Measurements from ENCODE around the gene CAPN12. TPM values are rescaled to one million over a fixed set of nuclear protein-coding genes. Genes with fewer than 3 reads are reported as not detected.
"Not testable (repeated sequence)": the region's sequence is repeated elsewhere in the genome, so short reads cannot be mapped to it uniquely, and the experiment has no call there.

CAPN12 gene
- total RNA-seq, 2 donors from 2014 or later, result 1.9 to 2.9 TPM

DNA sequence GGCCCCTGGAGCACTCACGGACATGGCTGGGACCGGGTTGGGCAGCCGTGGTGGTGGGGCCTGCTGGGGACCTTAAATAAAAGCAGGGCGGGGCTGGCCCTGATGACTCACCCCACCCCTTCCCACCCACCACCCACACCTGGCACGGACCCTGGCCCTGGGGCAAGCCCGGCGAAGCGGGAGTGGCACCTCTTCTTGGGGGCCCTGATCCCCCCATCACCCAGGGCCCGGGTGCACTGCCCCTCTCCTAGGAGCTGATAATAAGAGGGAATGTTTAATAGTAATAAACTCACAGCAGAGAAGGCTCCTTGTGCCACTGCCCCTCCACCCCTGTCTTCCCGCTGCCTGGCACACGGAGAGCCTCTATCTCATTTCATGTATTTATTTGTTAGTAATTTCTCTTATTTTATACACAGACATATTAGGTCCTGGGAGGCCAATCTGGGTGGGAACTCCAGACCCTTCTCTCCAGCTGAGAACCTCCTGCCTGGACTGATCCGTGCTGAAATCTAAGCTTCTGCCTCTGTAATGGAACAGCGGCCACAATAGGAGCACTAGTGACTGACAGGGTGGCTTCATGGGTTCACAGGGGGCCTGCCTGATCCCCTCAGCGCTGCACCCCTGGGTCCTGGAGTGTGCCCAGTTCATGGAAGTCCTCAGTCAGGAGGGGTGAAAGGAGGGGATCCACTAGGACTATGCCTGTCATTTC is 29.3 kb upstream of the CAPN12 start, which contains the start of gene LGALS7:
Gene LGALS7, minus strand, starts transcription at position 49 of the 709 bp plus-strand sequence. Its CDS starts 25 bp downstream, at position 24.
- no peak for DNase-seq (ENCODE audit: low spot score)
- intact Hi-C loops (cut with DNase I), result no loop called here

DNA sequence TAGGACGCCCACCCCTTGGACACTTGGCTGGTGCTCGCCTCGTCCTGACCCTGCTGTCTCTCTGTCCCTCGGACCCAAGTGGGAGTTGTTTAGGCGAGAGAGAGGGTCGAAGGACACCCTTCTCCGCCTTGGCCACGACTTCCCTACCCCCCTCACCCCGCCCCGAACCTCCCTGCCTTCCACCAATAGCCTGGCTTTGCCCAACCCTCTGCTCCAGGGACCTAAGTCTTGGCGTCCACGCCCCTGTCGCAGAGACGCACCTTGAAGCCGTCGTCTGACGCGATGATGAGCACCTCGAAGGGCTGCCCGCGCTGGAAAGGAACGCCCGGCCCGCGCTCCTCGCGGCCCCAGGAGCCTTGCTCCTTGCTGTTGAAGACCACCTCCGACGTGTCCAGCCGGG is 27.3 kb upstream of the CAPN12 start:
- DNase-seq (ENCODE audit: low spot score); intact Hi-C loops (cut with DNase I): not testable (repeated sequence)

DNA sequence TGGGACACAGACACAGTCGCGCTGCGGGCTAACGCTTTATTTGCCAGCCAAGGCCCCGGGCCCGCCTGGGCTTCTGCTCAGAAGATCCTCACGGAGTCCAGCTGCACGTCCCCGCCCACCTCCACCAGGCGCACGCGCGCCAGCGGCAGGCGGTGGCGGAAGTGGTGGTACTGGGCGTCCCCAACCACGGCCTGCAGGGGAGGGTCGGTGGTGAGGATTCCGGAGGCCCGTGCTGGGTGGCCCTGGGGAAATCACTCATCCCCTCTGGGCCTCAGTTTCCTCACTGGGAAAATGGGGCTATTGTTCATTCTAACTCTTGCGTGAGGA is 26.6 kb upstream of the CAPN12 start:
- intact Hi-C loops (cut with DNase I), result not testable (repeated sequence)

DNA sequence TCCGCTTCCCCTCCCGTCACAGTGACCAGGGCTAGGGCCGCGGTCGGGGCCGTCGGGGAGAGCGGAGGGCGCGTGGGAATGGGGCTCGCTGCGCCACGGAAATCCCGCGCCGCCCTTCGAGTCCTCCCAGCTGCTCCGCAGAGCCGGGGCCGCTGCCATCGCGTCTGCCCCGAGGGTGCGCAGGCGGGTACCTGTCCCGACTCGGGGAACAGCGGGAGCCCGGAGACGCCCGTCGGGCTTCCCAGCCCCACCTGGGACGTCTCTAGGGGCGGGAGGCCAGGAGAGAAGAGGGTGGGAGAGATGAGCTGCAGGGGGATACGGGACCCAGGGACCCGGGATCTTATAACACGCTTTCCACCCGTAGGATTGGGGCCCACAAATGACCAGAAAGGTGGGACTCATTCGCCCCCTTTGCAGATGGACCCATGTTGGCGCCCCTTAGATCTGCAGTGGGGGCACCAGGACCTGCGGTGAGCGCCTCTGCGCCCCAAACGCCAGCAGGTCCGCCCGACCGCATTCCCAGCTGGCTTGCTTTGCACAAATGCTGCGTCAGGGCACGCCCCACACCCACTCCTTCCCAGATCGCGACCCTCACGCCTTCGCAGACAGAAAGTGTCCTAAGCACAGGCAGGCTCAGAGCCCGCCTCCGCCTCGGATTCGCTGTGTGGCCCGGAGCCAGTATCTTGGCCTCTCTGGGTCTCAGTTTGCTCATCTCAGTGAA is 26.1 kb upstream of the CAPN12 start:
- DNase-seq (ENCODE audit: low spot score); intact Hi-C loops (cut with DNase I): not testable (repeated sequence)

More for the DNA sequence above, 26.6 kb upstream of the CAPN12 start:
- not testable (repeated sequence) for DNase-seq (ENCODE audit: low spot score)

DNA sequence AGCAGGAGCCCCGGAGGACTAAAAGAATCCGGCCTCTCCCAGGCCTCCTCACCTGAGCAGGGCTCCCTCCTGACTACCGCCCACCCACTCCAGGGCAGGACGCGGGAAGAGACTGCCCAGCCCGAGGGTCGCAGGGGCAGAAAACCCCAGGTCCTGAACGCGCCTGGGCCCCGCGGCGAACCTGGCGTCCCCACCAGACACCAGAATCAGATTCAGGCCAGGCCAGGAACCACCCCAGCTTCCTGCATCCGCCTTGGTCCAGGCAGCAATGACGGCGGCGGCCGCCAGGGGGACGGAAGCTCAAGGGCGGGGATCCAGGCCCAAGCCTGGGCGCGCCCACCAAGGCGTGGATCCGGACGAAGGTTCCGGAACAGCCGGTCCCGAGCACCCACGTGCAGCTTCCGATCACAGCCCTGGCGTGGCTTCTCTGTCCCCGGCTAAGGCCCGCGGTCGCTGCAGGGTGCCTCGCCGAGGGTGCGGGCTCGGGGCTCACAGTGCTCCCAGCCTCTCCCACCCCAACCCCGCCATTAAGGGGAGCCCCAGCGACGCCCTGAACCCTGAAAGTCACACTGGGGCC is 25.4 kb upstream of the CAPN12 start:
- peak; percentile 98 for DNase-seq (ENCODE audit: low spot score)
- intact Hi-C loops (cut with DNase I), result no loop called here

DNA sequence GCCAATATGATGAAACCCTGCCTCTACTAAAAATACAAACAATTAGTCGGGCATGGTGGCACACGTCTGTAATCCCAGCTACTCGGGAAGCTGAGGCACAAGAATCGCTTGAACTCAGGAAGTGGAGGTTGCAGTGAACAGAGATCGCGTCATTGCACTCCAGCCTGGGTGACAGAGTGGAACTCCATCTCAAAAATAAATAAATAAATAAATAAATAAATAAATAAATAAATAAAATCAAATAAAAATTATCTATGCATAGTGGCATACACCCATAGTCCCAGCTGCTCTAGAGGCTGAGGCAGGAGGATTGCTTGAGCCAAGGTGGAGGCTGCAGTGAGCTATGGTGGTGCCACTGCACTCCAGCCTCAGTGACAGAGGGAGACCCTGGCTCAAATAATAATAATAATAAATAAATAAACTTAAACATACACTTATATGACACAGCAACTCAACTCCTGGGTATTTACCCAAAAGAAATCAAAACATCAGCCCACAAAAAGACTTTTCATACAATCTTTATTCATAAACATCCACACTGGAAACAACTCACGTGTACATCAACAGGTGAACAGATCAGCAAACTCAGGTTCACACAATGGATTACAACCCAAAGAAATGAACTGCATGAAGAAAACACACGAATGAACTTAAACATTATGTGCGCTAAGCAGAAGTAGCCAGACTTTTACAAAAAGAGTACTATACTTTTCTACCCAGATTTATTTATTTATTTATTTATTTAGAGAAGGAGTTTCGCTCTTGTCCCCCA is 22.2 kb upstream of the CAPN12 start:
- DNase-seq (ENCODE audit: low spot score), result no peak
- intact Hi-C loops (cut with DNase I), result no loop called here

DNA sequence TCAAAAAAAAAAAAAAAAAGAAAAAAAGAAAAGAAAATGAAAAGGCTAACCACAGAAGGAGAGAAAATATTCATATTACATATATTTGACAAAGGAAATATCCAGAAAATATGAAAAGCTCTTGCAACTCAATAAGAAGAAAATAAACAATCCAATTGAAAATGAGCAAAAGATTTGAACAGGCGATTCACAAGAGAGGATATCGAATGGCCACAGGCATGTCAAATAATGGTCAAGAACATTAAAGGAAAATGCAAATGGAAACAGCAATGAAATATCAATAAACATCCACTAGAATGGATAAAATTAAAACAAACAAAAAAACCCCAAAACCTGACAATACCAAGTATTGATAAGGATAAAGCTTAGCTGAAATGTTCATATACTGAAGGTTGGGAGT is 20.9 kb upstream of the CAPN12 start:
- intact Hi-C loops (cut with DNase I), result no loop called here
- no peak for DNase-seq (ENCODE audit: low spot score)

DNA sequence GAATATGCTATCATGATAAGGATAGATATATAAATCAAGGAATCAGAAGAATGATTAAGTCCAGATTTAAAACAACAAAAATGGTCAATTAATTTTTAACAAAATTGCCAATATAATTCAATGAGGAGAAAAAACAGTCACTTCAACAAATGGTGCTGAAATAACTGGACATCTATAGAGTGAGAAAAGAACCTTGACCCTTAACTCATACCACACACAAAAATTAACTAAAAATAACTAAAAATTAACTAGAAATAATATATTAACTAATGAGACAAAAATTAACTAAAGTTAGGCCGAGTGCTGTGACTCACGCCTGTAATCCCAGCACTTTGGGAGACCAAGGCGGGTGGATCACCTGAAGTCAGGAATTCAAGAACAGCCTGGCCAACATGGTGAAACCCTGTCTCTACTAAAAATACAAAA is 19.5 kb upstream of the CAPN12 start:
- intact Hi-C loops (cut with DNase I), result no loop called here

DNA sequence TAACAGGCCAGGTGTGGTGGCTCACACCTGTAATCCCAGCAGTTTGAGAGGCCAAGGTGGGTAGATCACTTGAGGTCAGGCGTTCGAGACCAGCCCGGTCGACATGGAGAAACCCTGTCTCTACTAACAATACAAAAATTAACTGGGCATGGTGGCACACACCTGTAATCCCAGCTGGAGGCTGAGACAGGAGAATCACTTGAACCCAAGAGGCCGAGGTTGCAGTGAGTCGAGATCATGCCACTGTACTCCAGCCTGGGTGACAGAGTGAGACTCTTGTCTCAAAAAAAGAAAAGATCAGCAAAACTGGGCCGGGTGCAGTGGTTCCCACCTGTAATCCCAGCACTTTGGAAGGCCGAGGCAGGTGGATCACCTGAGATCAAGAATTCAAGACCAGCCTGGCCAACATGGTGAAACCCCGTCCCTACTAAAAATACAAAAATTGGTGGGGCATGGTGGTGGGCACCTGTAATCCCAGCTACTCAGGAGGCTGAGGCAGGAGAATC is 17.7 kb upstream of the CAPN12 start:
- intact Hi-C loops (cut with DNase I); DNase-seq (ENCODE audit: low spot score): not testable (repeated sequence)

More for the DNA sequence above, 19.5 kb upstream of the CAPN12 start:
- DNase-seq (ENCODE audit: low spot score), result no peak

DNA sequence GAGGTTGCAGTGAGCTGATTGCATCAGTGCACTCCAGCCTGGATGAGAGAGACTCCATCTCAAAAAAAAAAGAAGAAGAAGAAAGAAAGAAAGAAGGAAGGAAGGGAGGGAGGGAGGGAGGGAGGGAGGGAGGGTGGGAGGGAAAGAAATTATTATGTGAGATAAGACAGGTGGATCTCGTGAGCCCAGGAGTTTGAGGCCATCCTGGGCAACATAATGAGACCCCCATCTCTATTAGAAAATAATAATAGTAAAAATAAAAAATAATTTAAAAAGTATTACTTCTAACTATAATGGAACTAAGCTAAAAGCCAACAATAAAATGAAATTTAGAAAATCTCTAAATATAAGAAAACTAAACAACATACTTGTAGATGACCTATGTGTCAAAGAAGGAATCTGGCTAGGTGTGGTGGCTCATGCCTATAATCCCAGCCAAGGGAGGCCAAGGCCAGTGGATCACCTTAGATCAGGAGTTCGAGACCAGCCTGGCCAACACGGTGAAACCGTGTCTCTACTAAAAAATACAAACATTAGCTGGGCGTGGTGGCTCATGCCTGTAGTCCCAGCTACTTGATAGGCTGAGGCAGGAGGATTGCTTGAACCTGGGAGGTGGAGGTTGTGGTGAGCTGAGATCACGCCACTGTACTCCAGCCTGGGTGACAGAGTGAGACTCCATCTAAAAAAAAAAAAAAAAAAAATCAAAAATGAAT is 16.7 kb upstream of the CAPN12 start:
- DNase-seq (ENCODE audit: low spot score); intact Hi-C loops (cut with DNase I): not testable (repeated sequence)

DNA sequence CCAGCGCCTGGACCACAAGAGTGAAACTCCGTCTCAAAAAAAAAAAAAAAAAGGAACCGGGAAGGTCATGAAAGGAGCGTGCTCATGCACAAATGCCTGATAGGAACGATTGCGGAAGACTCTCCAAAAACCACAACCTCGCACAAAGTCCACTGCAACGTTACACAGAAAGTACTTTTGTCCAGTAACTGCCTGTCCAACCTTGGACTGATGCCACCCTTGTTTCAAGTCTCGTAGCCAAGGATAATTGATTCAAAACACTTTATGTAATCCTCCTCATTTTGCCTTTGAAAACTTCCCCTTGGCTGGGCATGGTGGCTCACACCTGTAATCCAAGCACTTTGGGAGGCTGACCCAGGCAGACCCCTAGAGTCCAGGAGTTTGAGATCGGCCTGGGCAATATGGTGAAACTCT is 15.3 kb upstream of the CAPN12 start:
- no peak for DNase-seq (ENCODE audit: low spot score)
- intact Hi-C loops (cut with DNase I), result no loop called here

DNA sequence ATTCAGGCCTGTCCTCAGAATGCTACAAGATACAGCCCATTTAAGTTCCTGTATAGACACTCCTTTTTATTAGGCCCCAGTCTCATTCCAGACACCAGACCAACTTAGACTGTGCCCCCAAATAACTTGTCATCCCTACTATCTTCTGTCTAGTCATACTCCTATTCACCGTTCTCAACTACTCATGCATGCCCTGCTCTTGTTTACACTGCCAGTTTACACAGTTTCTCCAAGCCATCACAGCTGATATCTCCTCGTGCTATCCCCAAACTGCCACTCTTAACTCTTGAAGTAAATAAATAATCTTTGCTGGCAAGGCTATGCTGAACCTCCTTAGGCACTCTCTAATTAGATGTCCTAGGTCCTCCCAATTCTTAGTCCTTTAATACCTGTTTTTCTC is 9.9 kb upstream of the CAPN12 start:
- DNase-seq (ENCODE audit: low spot score); intact Hi-C loops (cut with DNase I): not testable (repeated sequence)

DNA sequence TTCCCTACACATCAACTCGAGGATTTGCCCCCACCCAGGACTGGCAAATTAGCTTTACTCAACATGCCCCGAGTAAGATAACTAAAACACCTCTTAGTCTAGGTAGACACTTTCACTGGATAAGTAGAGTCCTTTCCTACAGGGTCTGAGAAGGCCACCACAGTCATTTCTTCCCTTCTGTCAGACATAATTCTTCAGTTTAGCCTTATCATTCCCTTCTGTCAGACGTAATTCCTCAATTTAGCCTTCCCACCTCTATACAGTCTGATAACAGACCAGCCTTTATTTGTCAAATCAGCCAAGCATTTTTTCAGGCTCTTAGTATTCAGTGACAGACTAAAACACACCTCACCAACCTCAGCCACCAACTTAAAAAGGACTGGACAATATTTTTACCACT is 9.5 kb upstream of the CAPN12 start:
- intact Hi-C loops (cut with DNase I); DNase-seq (ENCODE audit: low spot score): not testable (repeated sequence)

DNA sequence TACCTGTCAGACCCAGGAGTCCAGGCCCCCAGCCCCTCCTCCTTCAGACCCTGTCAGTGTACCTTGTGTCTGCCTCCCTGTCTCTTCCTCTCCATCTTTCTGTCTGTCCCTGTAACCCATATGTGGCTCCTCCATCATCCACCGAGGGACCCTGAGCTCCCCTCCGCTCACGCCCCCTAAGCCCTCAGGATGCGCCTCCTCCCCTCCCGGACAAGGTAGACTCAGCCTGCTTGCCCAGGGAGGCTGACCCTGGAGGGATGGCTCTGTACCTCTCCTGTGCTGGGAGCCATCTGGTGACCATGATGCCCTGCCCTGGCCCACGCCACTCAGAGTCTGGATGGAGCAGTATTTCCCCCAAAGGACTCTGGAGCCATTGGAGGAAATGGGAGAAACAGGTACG is 1.0 kb upstream of the CAPN12 start:
- no peak for DNase-seq (ENCODE audit: low spot score)
- intact Hi-C loops (cut with DNase I), result no loop called here

DNA sequence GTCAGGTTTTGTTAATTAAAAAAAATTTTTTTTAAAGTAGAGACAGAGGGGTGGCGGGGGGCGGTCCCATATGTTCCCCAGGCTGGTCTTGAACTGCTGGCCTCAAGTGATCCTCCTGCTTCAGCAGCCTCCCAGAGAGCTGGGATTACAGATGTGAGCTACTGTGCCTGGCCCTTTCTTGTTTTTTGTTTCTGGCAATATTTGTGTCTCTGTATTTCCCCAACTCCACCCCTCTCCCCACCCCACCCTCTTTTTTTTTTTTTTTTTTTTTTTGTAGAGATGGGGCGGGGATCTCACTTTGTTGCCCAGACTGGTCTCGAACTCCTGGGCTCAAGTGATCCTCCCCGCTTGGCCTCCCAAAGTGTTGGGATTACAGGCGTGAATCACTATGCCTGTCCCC is 600 bp upstream of the CAPN12 start:
- peak; percentile 45 for DNase-seq (ENCODE audit: low spot score)
- intact Hi-C loops (cut with DNase I), result no loop called here

DNA sequence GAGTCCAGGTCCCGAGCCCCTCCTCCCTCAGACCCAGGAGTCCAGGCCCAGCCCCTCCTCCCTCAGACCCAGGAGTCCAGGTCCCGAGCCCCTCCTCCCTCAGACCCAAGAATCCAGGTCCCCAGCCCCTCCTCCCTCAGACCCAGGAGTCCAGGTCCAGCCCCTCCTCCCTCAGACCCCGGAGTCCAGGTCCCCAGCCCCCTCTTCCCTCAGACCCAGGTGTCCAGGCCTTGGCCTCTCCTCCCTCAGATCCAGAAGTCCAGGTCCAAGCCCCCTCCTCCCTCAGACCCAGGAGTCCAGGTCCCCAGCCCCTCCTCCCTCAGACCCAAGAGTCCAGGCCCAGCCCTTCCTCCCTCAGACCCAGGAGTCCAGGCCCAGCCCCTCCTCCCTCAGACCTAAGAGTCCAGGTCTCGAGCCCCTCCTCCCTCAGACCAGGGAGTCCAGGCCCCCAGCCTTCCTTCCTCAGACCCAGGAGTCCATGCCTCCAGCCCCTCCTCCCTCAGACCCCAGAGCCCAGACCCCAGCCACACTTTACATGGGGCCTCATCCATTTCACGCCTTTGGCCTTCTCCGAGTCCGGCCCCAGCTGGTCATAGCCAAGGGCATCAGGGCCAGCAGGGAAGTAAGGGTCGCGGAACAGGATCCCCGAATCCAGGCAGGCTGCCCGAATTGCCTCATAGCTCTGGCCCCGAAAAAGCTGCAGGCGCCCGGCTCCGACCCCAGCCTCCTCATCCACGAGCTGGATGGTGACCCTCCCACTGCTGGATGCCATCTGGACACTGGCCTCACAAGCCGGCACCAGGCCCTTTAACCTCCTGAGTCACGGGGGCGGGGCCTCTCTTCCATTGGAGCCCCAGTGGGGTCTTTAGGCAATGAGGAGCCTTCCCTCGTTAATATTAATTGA is 628 bp downstream of the CAPN12 start:
- intact Hi-C loops (cut with DNase I), result no loop called here
- DNase-seq (ENCODE audit: low spot score), result peak; percentile 82

DNA sequence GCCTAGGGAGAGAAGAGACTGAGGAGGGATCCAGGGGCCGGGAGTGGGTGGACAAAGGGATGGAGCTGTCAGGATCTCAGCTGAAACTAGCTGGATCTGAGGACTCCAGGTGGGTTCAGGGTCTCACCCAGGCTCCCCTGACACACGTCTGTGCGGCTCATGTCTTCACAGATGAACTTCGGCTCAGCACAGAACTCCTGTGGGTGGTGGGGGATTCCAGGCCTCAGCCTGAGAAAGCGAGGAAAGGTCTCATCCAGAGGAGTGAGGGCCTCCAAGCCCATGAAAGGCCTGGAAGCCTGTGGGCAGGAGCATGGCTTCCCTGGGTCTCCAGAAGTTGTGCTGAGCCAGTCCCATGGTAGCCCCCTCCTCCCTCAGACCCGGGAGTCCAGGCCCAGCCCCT is 1.4 kb downstream of the CAPN12 start:
- DNase-seq (ENCODE audit: low spot score), result peak; percentile 41
- intact Hi-C loops (cut with DNase I), result no loop called here

DNA sequence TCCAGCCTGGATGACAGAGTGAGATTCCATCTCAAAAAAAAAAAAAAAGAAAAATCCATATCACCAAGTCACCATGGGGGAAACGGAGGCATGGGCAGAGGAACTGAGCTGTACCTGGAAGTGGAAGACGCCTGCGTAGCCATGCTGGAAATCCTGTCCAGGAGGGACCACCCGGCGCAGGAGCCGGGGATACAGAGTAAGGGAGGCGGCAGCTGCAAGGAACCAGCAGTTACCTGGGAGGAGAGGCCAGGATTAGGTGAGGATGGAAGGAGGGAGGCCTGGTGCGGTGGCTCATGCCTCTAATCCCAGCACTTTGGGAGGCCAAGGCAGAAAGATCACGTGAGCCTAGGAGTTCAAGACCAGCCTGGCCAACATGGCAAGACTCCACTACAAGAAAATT is 2.0 kb downstream of the CAPN12 start:
- DNase-seq (ENCODE audit: low spot score), result peak; percentile 55
- intact Hi-C loops (cut with DNase I), result no loop called here

All from posterior vena cava (tissue), 2 donors.